SK-N-SH (cell line): Measurements from ENCODE around the gene CHERP.

ENCODE experiments used
- CHD2 ChIP-seq: fragments of 150-350 bp; IDR thresholded peaks from 2 replicates; pipeline ENCODE4 v1.6.1; 2018; ENCODE audit warnings: low read length; ENCODE audit not compliant: partially characterized antibody
- FOXM1 ChIP-seq: IDR thresholded peaks from 2 replicates; pipeline ENCODE4 v1.4.0; 2012; ENCODE audit warnings: low read depth, mild to moderate bottlenecking
- MXI1 ChIP-seq: IDR thresholded peaks from 2 replicates; pipeline ENCODE4 v1.6.1; 2012; ENCODE audit warnings: mild to moderate bottlenecking, low read depth, low read length, improper control_type of control experiment
- POLR2AphosphoS5 ChIP-seq: IDR thresholded peaks from 2 replicates; pipeline ENCODE4 v1.6.1; 2012; ENCODE audit warnings: low read depth, low read length
- RFX5 ChIP-seq: IDR thresholded peaks from 2 replicates; pipeline ENCODE4 v1.6.1; 2012; ENCODE audit warnings: mild to moderate bottlenecking, improper control_type of control experiment, low read length
- TF ChIP-seq, protein P1 (sequence below): fragments of 200-600 bp; sonication (generic); IDR thresholded peaks from 2 replicates; pipeline ENCODE4 v1.6.1; 2017; ENCODE audit warnings: antibody characterized with exemption, mild to moderate bottlenecking, moderate library complexity

GRCh38 chr19:16522559-16523377, 19.5 kb downstream of the CHERP start:
- TF ChIP-seq FOXM1 (no peak), MXI1 (no peak), RFX5 (no peak), POLR2AphosphoS5 (no peak), CHD2 (no peak)
- TF ChIP-seq, protein P1, sequence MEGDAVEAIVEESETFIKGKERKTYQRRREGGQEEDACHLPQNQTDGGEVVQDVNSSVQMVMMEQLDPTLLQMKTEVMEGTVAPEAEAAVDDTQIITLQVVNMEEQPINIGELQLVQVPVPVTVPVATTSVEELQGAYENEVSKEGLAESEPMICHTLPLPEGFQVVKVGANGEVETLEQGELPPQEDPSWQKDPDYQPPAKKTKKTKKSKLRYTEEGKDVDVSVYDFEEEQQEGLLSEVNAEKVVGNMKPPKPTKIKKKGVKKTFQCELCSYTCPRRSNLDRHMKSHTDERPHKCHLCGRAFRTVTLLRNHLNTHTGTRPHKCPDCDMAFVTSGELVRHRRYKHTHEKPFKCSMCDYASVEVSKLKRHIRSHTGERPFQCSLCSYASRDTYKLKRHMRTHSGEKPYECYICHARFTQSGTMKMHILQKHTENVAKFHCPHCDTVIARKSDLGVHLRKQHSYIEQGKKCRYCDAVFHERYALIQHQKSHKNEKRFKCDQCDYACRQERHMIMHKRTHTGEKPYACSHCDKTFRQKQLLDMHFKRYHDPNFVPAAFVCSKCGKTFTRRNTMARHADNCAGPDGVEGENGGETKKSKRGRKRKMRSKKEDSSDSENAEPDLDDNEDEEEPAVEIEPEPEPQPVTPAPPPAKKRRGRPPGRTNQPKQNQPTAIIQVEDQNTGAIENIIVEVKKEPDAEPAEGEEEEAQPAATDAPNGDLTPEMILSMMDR, result no peak
